ENCODE data around the gene UBE2J2. TPM values are rescaled to one million over a fixed set of nuclear protein-coding genes. Genes with fewer than 3 reads are reported as not detected.

UBE2J2 gene
- total and polyA plus RNA-seq, 2 of the 8 experiments (the other 6 are each of a cell fraction or from before 2014, with no cell fraction given) = 33.6 to 67.9 TPM

DNA sequence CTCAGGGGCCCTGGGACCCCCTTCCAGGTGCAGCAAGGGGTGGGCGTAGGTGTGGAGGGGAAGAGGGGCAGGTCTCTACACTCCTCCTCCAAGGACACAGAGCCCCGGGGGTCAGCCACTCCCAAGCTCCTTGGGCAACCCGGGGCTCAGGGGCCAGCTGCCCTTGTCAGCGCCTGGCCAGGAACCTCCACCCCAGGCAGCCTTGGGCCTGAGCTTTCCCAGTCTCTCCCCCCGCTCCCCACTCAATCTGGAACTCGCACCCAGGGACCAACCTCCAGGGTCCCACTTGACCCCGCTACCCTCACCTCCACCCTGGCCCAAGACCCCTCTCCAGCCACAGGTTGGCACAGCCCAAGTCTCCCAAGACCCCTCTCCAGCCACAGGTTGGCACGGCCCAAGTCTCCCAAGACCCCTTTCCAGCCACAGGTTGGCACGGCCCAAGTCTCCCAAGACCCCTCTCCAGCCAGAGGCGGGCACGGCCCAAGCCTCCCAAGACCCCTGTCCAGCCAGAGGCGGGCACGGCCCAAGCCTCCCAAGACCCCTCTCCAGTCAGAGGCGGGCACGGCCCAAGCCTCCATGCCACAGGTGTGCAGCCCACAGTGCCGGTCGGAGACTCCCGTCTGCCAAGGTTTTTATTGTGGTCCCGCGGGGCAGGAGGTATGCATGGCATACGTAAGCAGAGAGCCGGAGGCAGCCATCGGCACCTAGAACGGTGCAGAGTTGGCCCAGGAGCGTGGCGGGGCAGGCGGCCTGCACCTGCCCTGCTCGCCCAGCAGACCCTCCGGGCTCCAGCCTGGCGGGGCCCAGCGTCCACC, 62.7 kb downstream of the UBE2J2 start (continued):
- TF ChIP-seq, protein P1, sequence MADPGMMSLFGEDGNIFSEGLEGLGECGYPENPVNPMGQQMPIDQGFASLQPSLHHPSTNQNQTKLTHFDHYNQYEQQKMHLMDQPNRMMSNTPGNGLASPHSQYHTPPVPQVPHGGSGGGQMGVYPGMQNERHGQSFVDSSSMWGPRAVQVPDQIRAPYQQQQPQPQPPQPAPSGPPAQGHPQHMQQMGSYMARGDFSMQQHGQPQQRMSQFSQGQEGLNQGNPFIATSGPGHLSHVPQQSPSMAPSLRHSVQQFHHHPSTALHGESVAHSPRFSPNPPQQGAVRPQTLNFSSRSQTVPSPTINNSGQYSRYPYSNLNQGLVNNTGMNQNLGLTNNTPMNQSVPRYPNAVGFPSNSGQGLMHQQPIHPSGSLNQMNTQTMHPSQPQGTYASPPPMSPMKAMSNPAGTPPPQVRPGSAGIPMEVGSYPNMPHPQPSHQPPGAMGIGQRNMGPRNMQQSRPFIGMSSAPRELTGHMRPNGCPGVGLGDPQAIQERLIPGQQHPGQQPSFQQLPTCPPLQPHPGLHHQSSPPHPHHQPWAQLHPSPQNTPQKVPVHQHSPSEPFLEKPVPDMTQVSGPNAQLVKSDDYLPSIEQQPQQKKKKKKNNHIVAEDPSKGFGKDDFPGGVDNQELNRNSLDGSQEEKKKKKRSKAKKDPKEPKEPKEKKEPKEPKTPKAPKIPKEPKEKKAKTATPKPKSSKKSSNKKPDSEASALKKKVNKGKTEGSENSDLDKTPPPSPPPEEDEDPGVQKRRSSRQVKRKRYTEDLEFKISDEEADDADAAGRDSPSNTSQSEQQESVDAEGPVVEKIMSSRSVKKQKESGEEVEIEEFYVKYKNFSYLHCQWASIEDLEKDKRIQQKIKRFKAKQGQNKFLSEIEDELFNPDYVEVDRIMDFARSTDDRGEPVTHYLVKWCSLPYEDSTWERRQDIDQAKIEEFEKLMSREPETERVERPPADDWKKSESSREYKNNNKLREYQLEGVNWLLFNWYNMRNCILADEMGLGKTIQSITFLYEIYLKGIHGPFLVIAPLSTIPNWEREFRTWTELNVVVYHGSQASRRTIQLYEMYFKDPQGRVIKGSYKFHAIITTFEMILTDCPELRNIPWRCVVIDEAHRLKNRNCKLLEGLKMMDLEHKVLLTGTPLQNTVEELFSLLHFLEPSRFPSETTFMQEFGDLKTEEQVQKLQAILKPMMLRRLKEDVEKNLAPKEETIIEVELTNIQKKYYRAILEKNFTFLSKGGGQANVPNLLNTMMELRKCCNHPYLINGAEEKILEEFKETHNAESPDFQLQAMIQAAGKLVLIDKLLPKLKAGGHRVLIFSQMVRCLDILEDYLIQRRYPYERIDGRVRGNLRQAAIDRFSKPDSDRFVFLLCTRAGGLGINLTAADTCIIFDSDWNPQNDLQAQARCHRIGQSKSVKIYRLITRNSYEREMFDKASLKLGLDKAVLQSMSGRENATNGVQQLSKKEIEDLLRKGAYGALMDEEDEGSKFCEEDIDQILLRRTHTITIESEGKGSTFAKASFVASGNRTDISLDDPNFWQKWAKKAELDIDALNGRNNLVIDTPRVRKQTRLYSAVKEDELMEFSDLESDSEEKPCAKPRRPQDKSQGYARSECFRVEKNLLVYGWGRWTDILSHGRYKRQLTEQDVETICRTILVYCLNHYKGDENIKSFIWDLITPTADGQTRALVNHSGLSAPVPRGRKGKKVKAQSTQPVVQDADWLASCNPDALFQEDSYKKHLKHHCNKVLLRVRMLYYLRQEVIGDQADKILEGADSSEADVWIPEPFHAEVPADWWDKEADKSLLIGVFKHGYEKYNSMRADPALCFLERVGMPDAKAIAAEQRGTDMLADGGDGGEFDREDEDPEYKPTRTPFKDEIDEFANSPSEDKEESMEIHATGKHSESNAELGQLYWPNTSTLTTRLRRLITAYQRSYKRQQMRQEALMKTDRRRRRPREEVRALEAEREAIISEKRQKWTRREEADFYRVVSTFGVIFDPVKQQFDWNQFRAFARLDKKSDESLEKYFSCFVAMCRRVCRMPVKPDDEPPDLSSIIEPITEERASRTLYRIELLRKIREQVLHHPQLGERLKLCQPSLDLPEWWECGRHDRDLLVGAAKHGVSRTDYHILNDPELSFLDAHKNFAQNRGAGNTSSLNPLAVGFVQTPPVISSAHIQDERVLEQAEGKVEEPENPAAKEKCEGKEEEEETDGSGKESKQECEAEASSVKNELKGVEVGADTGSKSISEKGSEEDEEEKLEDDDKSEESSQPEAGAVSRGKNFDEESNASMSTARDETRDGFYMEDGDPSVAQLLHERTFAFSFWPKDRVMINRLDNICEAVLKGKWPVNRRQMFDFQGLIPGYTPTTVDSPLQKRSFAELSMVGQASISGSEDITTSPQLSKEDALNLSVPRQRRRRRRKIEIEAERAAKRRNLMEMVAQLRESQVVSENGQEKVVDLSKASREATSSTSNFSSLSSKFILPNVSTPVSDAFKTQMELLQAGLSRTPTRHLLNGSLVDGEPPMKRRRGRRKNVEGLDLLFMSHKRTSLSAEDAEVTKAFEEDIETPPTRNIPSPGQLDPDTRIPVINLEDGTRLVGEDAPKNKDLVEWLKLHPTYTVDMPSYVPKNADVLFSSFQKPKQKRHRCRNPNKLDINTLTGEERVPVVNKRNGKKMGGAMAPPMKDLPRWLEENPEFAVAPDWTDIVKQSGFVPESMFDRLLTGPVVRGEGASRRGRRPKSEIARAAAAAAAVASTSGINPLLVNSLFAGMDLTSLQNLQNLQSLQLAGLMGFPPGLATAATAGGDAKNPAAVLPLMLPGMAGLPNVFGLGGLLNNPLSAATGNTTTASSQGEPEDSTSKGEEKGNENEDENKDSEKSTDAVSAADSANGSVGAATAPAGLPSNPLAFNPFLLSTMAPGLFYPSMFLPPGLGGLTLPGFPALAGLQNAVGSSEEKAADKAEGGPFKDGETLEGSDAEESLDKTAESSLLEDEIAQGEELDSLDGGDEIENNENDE (IDR thresholded peaks at IDR 0.05; ENCODE audit: insufficient replicate concordance, low read length) = no peak
- TF ChIP-seq HDAC2 (IDR thresholded peaks at IDR 0.05; ENCODE audit: borderline replicate concordance in 1 of 2, low read depth in 2 of 2, low read length in 2 of 2) (no peak), SIX5 (IDR thresholded peaks at IDR 0.05; ENCODE audit: low read depth, low read length) (no peak), EZH2 (IDR thresholded peaks at IDR 0.05; ENCODE audit: low read depth, low read length, severe bottlenecking) (no peak), BACH1 (IDR thresholded peaks at IDR 0.05; ENCODE audit: low read length) (no peak), RNF2 (IDR thresholded peaks at IDR 0.05; ENCODE audit: borderline replicate concordance, low read depth, low read length, missing control alignments, poor library complexity, severe bottlenecking) (no peak), KDM4A (IDR thresholded peaks at IDR 0.05; ENCODE audit: low read depth, low read length, severe bottlenecking) (no peak), JUN (IDR thresholded peaks at IDR 0.05; ENCODE audit: low read depth, low read length) (no peak), GABPA (IDR thresholded peaks at IDR 0.05; ENCODE audit: borderline replicate concordance, insufficient read depth, low read length) (no peak)

Measured in H1 (cell line).